A673 (cell line): Measurements from ENCODE around the gene INAVA. TPM values are rescaled to one million over a fixed set of nuclear protein-coding genes. Genes with fewer than 3 reads are reported as not detected.

Experiments
- BruUV-seq: library from RNA; stranded (reverse); fragments of 400-500 nt; replicated peaks from 2 replicates; lab custom pipeline; 2021; lab: Mats Ljungman, UMichigan
- CTCF ChIA-PET: fragments of 300-600 bp; sonication (Branson Sonifier 250); formaldehyde crosslinking; loops from one replicate; lab custom pipeline; 2022; ENCODE audit warnings: antibody characterized with exemption; lab: Charles Lee
- POLR2A ChIA-PET: fragments of 300-600 bp; sonication (Branson Sonifier 250); formaldehyde crosslinking; loops from one replicate; lab custom pipeline; 2022; ENCODE audit warnings: antibody characterized with exemption; ENCODE audit not compliant: low non-redundant PET; lab: Charles Lee
- DNase-seq: peaks from one replicate; pipeline ENCODE4 v3.0.0-alpha.2; 2015; ENCODE audit warnings: low spot score
- H3K27ac ChIP-seq: fragments of 200-600 bp; sonication (generic); 2 replicates; pipeline ENCODE4 v1.5.1; 2016; ENCODE audit warnings: mixed run types, low read depth, mild to moderate bottlenecking, mixed read lengths, antibody characterized with exemption, low read length; ENCODE audit not compliant: poor library complexity, severe bottlenecking
- H3K27me3 ChIP-seq: fragments of 200-600 bp; sonication (generic); replicated peaks from 2 replicates; pipeline ENCODE4 v1.6.1; 2017; ENCODE audit warnings: mixed run types, low read depth, mild to moderate bottlenecking, mixed read lengths, antibody characterized with exemption, low read length; ENCODE audit not compliant: insufficient read depth, poor library complexity
- H3K36me3 ChIP-seq: fragments of 200-600 bp; sonication (generic); 2 replicates; pipeline ENCODE4 v1.6.1; 2016; ENCODE audit warnings: mixed run types, mild to moderate bottlenecking, mixed read lengths, antibody characterized with exemption, low read length; ENCODE audit not compliant: insufficient read depth, poor library complexity, severe bottlenecking
- H3K4me1 ChIP-seq: fragments of 200-600 bp; sonication (generic); 2 replicates; pipeline ENCODE4 v1.6.1; 2017; ENCODE audit warnings: mixed run types, mild to moderate bottlenecking, mixed read lengths, antibody characterized with exemption, low read length; ENCODE audit not compliant: insufficient read depth, poor library complexity, severe bottlenecking
- H3K4me3 ChIP-seq: fragments of 200-600 bp; sonication (generic); 2 replicates; pipeline ENCODE4 v1.5.1; 2016; ENCODE audit warnings: low read depth, mixed run types, mild to moderate bottlenecking, mixed read lengths, low read length; ENCODE audit not compliant: poor library complexity, severe bottlenecking
- H3K9me3 ChIP-seq: fragments of 200-600 bp; sonication (generic); 2 replicates; pipeline ENCODE4 v1.6.1; 2016; ENCODE audit warnings: mixed run types, low read depth, mild to moderate bottlenecking, mixed read lengths, antibody characterized with exemption, low read length; ENCODE audit not compliant: poor library complexity, severe bottlenecking
- EZH2 ChIP-seq: fragments of 200-600 bp; sonication (generic); IDR thresholded peaks from 2 replicates; pipeline ENCODE4 v1.6.1; 2017; ENCODE audit warnings: borderline replicate concordance, low read depth, mild to moderate bottlenecking, mixed read lengths, antibody characterized with exemption, low read length; ENCODE audit not compliant: poor library complexity, severe bottlenecking
- intact Hi-C: fragments of 100-400 bp; cut with micrococcal nuclease; formaldehyde crosslinking; loops from one replicate; pipeline ENCODE4 v1.10.0; 2022; ENCODE audit not compliant: unreplicated experiment
- total RNA-seq: library from RNA; stranded (reverse); gene quantifications from 2 replicates; pipeline ENCODE4 v1.2.3, GENCODE V29; 2021
- TF ChIP-seq, protein P1 (sequence below): fragments of 300-800, 200-600 bp; sonication (generic); conservative IDR thresholded peaks from 2 replicates; pipeline ENCODE4 v1.5.1; 2017; ENCODE audit warnings: low read depth, mild to moderate bottlenecking, antibody characterized with exemption, low read length, moderate library complexity, mixed read lengths

The INAVA gene
- total RNA-seq, 1 experiment from 2014 or later: 0.45 TPM

DNA sequence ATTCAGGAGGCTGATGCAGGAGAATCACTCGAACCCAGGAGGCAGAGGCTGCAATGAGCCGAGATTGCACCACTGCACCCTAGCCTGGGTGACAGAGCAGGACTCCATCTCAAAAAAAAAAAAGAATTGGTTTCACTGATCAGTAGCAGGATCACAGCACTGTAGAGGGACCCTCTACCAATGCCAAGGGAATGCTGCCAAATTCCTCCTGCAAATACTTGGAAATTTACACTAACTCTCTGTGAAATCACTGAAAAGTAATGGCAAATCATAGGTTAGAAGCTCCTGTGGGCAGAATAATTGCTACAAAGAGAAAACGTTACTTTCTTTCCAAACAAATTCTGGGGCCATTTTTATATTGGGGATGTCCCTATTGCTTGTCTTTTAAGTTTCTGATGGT is 28.6 kb upstream of the INAVA start:
- TF ChIP-seq EZH2: no peak
- TF ChIP-seq, protein P1, sequence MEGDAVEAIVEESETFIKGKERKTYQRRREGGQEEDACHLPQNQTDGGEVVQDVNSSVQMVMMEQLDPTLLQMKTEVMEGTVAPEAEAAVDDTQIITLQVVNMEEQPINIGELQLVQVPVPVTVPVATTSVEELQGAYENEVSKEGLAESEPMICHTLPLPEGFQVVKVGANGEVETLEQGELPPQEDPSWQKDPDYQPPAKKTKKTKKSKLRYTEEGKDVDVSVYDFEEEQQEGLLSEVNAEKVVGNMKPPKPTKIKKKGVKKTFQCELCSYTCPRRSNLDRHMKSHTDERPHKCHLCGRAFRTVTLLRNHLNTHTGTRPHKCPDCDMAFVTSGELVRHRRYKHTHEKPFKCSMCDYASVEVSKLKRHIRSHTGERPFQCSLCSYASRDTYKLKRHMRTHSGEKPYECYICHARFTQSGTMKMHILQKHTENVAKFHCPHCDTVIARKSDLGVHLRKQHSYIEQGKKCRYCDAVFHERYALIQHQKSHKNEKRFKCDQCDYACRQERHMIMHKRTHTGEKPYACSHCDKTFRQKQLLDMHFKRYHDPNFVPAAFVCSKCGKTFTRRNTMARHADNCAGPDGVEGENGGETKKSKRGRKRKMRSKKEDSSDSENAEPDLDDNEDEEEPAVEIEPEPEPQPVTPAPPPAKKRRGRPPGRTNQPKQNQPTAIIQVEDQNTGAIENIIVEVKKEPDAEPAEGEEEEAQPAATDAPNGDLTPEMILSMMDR: no peak
- H3K9me3 ChIP-seq: no peaks in the 10 kb centered on the region
- no peak for DNase-seq
- H3K27ac ChIP-seq: no peak overlapping the region
- no peaks in the 10 kb centered on the region for H3K27me3 ChIP-seq
- no TSS peak for BruUV-seq
- ChIA-PET POLR2A (no interaction called here), CTCF (no interaction called here)
- H3K4me1 ChIP-seq: no peaks in the 10 kb centered on the region
- intact Hi-C loops: no loop called here
- H3K4me3 ChIP-seq: no peak overlapping the region
- H3K36me3 ChIP-seq: no peaks in the 10 kb centered on the region

DNA sequence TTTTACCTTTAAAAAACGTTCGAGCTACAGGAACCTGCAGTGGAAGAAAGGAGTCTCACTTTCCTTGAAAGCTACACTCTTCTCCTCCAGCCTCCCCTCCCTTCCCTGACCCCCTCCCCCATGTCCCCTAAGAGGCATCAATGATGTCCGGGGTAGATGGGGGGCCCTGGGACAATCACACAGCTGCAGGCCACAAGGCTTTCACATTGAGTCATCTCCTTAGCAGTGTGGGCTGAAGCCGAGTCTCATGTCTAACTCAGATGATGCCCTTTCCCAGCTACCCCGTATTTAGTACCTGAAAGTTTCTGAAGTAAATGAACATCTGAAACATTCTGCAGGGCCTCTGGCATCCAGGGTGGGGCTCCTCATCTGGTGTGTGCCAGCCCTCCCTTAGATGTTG is 28.2 kb upstream of the INAVA start:
- Histone ChIP-seq H3K27ac (no peak overlapping the region), H3K9me3 (no peaks in the 10 kb centered on the region), H3K4me3 (no peak overlapping the region), H3K27me3 (peaks cover 1% of the 10 kb centered on the region), H3K4me1 (no peaks in the 10 kb centered on the region), H3K36me3 (no peaks in the 10 kb centered on the region)
- ChIA-PET POLR2A (no interaction called here), CTCF (no interaction called here)
- TF ChIP-seq, protein P1: no peak
- TF ChIP-seq EZH2: no peak
- no TSS peak for BruUV-seq
- intact Hi-C loops: no loop called here
- DNase-seq: no peak

- no peak for TF ChIP-seq EZH2
- TF ChIP-seq, protein P1: no peak
- Histone ChIP-seq H3K9me3 (no peaks in the 10 kb centered on the region), H3K27ac (no peak overlapping the region), H3K27me3 (peaks cover 3% of the 10 kb centered on the region), H3K4me1 (no peaks in the 10 kb centered on the region), H3K36me3 (no peaks in the 10 kb centered on the region), H3K4me3 (no peak overlapping the region)
- ChIA-PET POLR2A (no interaction called here), CTCF (no interaction called here)
- intact Hi-C loops: no loop called here
- no TSS peak for BruUV-seq
- no peak for DNase-seq
These were observed 27.5 kb upstream of the INAVA start for GRCh38 chr1:200867018-200867811.
